Liver (tissue), 9 donors: Measurements from ENCODE around the gene FEZ2. TPM values are rescaled to one million over a fixed set of nuclear protein-coding genes. Genes with fewer than 3 reads are reported as not detected.

Experiments
- DNase-seq: peaks from one replicate; pipeline ENCODE4 v3.0.0-alpha.2; 2017; ENCODE audit warnings: low spot score
- H3K27ac ChIP-seq, 2 donors: one replicate each; pipeline ENCODE4 v1.7.0; 2013; ENCODE audit warnings: inconsistent platforms in 2 of 2, low read length in 2 of 2, control low read depth in 1 of 2, low read depth in 1 of 2, mild to moderate bottlenecking in 1 of 2
- H3K27me3 ChIP-seq, 4 donors: one replicate each; pipeline versions ENCODE4 v1.6.1 to v1.7.0; 2013; ENCODE audit warnings: low read length in 3 of 4, inconsistent platforms in 1 of 4, mild to moderate bottlenecking in 1 of 4, moderate library complexity in 1 of 4; ENCODE audit not compliant: control insufficient read depth in 4 of 4, insufficient read depth in 4 of 4
- H3K36me3 ChIP-seq, 4 donors: one replicate each; pipeline versions ENCODE4 v1.6.1 to v1.7.0; 2013; ENCODE audit warnings: low read length in 3 of 4, mild to moderate bottlenecking in 3 of 4, low read depth in 1 of 4, moderate library complexity in 1 of 4; ENCODE audit not compliant: control insufficient read depth in 4 of 4, insufficient read depth in 3 of 4
- H3K4me1 ChIP-seq, 4 donors: one replicate each; pipeline versions ENCODE4 v1.6.1 to v1.7.0; 2013; ENCODE audit warnings: low read length in 3 of 4, mild to moderate bottlenecking in 3 of 4, moderate library complexity in 1 of 4; ENCODE audit not compliant: control insufficient read depth in 4 of 4, insufficient read depth in 4 of 4
- H3K4me3 ChIP-seq, 3 donors: one replicate each; pipeline versions ENCODE4 v1.6.1 to v1.7.0; 2013; ENCODE audit warnings: low read length in 3 of 3, control low read depth in 1 of 3, low read depth in 1 of 3, mild to moderate bottlenecking in 1 of 3
- H3K9ac ChIP-seq, 2 donors: one replicate each; pipeline ENCODE4 v1.7.0; 2013; ENCODE audit warnings: low read length in 2 of 2, mild to moderate bottlenecking in 2 of 2, moderate library complexity in 2 of 2, control low read depth in 1 of 2, low read depth in 1 of 2
- H3K9me3 ChIP-seq, 4 donors: one replicate each; pipeline versions ENCODE4 v1.6.1 to v1.7.0; 2013; ENCODE audit warnings: low read length in 3 of 4; ENCODE audit not compliant: control insufficient read depth in 4 of 4
- FOXA1 ChIP-seq: IDR thresholded peaks from 2 replicates; pipeline ENCODE4 v1.6.1; 2016; ENCODE audit warnings: antibody characterized with exemption
- FOXA2 ChIP-seq: IDR thresholded peaks from 2 replicates; pipeline ENCODE4 v1.6.1; 2016; ENCODE audit warnings: antibody characterized with exemption
- HNF4A ChIP-seq, 2 donors: conservative IDR thresholded peaks; 2 replicates each; pipeline ENCODE4 v1.6.1; 2016; ENCODE audit warnings: antibody characterized with exemption in 2 of 2, mild to moderate bottlenecking in 2 of 2
- HNF4G ChIP-seq: IDR thresholded peaks from 2 replicates; pipeline ENCODE4 v1.6.1; 2016; ENCODE audit warnings: antibody characterized with exemption
- JUND ChIP-seq, 2 donors: IDR thresholded peaks; 2 replicates each; pipeline ENCODE4 v1.6.1; 2016; ENCODE audit warnings: antibody characterized with exemption in 2 of 2
- NR2F2 ChIP-seq: IDR thresholded peaks from 2 replicates; pipeline ENCODE4 v1.6.1; 2016; ENCODE audit warnings: antibody characterized with exemption
- RAD21 ChIP-seq, 2 donors: IDR thresholded peaks; 2 replicates each; pipeline ENCODE4 v1.6.1; 2016; ENCODE audit warnings: antibody characterized with exemption in 2 of 2, mild to moderate bottlenecking in 2 of 2
- RXRA ChIP-seq, 2 donors: IDR thresholded peaks; 2 replicates each; pipeline ENCODE4 v1.6.1; 2017 to 2018; ENCODE audit warnings: antibody characterized with exemption in 2 of 2, mild to moderate bottlenecking in 1 of 2
- SP1 ChIP-seq: IDR thresholded peaks from 2 replicates; pipeline ENCODE4 v1.6.1; 2018; ENCODE audit warnings: antibody characterized with exemption, mild to moderate bottlenecking
- TAF1 ChIP-seq: conservative IDR thresholded peaks from 2 replicates; pipeline ENCODE4 v1.6.1; 2016; ENCODE audit warnings: antibody characterized with exemption, mild to moderate bottlenecking
- WGBS: extraction: QIAGEN DNeasy Blood & Tissue Kit; methylation state at CpG from one replicate; pipeline ENCODE4 v1.1.7; 2013; 5-methylcytosine and 5-hydroxymethylcytosine counted together
- polyA plus RNA-seq, 2 donors: library from polyadenylated mRNA; stranded (reverse) in 1 of 2; unstranded in 1 of 2; fragments of 200-250 nt in 1 of 2; fragments of >200 nt in 1 of 2; fragmentation: Nextera tagmentation in 1 of 2; extraction: Ambion mirVana in 1 of 2; gene quantifications; one replicate each; pipeline versions ENCODE4 v1.2.1 to v1.2.3, GENCODE V29; 2013 to 2015
- total RNA-seq, 2 donors: library from RNA; depleted of rRNA; stranded (reverse); fragments of >200 nt; gene quantifications; one replicate each; pipeline ENCODE4 v1.2.3, GENCODE V29; 2014
- TF ChIP-seq, protein P1 (sequence below): IDR thresholded peaks from 2 replicates; pipeline ENCODE4 v1.6.1; 2016; ENCODE audit warnings: antibody characterized with exemption
- TF ChIP-seq, protein P2 (sequence below): fragments of 150-350 bp; IDR thresholded peaks from 2 replicates; pipeline ENCODE4 v1.5.1; 2017; ENCODE audit warnings: improper control_type of control experiment, low read depth, low read length; ENCODE audit not compliant: missing input control
- TF ChIP-seq, protein P3 (sequence below): IDR thresholded peaks from 2 replicates; pipeline ENCODE4 v1.6.1; 2016; ENCODE audit warnings: antibody characterized with exemption
- TF ChIP-seq, protein P4 (sequence below): IDR thresholded peaks from 2 replicates; pipeline ENCODE4 v1.6.1; 2016; ENCODE audit warnings: antibody characterized with exemption, mild to moderate bottlenecking
- TF ChIP-seq, protein P5 (sequence below): IDR thresholded peaks from 2 replicates; pipeline ENCODE4 v1.6.1; 2016; ENCODE audit warnings: antibody characterized with exemption
- donor health status: healthy.
- donor health status: healthy.
- donor health status: healthy.
- donor health status: healthy.
- donor health status: healthy.

FEZ2 gene
- total and polyA plus RNA-seq, 4 donors = 11.9 to 16.1 (median 14.1) TPM

DNA sequence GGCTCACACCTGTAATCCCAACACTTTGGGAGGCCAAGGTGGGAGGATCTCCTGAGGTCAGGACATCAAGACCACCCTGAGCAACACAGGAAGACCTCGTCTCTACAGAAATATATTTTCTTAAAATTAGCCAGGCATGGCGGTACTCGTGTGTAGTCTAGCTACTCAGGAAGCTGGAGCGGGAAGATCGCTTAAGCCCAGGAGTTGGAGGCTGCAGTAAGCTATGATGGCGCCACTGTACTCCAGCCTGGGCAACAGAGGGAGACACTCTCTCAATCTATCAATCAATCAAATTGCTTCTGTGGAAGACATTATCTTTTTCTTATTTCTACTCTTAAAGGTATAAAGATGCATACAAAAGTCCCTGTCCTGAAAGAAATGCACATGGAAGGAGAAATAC is 11.3 kb downstream of the FEZ2 start:
- Histone ChIP-seq H3K4me3 (no peak overlapping the region), H3K9me3 (no peaks in the 10 kb centered on the region), H3K4me1 (no peaks in the 10 kb centered on the region), H3K27me3 (no peaks in the 10 kb centered on the region), H3K36me3 (peaks cover 5 to 19% (median 9%) of the 10 kb centered on the region in 4 donors), H3K9ac (no peak overlapping the region), H3K27ac (no peak overlapping the region)
- TF ChIP-seq, protein P1, sequence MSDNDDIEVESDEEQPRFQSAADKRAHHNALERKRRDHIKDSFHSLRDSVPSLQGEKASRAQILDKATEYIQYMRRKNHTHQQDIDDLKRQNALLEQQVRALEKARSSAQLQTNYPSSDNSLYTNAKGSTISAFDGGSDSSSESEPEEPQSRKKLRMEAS = no peak
- TF ChIP-seq FOXA1 (no peak), TAF1 (no peak), HNF4A (conservative IDR thresholded peaks at IDR 0.05) (no peak), JUND (IDR thresholded peaks at IDR 0.05) (no peak), RXRA (IDR thresholded peaks at IDR 0.05) (no peak), NR2F2 (no peak), HNF4G (no peak), SP1 (no peak), RAD21 (IDR thresholded peaks at IDR 0.05) (no peak)
- TF ChIP-seq, protein P2, sequence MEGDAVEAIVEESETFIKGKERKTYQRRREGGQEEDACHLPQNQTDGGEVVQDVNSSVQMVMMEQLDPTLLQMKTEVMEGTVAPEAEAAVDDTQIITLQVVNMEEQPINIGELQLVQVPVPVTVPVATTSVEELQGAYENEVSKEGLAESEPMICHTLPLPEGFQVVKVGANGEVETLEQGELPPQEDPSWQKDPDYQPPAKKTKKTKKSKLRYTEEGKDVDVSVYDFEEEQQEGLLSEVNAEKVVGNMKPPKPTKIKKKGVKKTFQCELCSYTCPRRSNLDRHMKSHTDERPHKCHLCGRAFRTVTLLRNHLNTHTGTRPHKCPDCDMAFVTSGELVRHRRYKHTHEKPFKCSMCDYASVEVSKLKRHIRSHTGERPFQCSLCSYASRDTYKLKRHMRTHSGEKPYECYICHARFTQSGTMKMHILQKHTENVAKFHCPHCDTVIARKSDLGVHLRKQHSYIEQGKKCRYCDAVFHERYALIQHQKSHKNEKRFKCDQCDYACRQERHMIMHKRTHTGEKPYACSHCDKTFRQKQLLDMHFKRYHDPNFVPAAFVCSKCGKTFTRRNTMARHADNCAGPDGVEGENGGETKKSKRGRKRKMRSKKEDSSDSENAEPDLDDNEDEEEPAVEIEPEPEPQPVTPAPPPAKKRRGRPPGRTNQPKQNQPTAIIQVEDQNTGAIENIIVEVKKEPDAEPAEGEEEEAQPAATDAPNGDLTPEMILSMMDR = no peak
- TF ChIP-seq, protein P3, sequence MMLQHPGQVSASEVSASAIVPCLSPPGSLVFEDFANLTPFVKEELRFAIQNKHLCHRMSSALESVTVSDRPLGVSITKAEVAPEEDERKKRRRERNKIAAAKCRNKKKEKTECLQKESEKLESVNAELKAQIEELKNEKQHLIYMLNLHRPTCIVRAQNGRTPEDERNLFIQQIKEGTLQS = no peak
- TF ChIP-seq, protein P4, sequence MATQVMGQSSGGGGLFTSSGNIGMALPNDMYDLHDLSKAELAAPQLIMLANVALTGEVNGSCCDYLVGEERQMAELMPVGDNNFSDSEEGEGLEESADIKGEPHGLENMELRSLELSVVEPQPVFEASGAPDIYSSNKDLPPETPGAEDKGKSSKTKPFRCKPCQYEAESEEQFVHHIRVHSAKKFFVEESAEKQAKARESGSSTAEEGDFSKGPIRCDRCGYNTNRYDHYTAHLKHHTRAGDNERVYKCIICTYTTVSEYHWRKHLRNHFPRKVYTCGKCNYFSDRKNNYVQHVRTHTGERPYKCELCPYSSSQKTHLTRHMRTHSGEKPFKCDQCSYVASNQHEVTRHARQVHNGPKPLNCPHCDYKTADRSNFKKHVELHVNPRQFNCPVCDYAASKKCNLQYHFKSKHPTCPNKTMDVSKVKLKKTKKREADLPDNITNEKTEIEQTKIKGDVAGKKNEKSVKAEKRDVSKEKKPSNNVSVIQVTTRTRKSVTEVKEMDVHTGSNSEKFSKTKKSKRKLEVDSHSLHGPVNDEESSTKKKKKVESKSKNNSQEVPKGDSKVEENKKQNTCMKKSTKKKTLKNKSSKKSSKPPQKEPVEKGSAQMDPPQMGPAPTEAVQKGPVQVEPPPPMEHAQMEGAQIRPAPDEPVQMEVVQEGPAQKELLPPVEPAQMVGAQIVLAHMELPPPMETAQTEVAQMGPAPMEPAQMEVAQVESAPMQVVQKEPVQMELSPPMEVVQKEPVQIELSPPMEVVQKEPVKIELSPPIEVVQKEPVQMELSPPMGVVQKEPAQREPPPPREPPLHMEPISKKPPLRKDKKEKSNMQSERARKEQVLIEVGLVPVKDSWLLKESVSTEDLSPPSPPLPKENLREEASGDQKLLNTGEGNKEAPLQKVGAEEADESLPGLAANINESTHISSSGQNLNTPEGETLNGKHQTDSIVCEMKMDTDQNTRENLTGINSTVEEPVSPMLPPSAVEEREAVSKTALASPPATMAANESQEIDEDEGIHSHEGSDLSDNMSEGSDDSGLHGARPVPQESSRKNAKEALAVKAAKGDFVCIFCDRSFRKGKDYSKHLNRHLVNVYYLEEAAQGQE = no peak
- WGBS = 98% methylated on average over 6 of the region's 6 CpGs
- DNase-seq = no peak

DNA sequence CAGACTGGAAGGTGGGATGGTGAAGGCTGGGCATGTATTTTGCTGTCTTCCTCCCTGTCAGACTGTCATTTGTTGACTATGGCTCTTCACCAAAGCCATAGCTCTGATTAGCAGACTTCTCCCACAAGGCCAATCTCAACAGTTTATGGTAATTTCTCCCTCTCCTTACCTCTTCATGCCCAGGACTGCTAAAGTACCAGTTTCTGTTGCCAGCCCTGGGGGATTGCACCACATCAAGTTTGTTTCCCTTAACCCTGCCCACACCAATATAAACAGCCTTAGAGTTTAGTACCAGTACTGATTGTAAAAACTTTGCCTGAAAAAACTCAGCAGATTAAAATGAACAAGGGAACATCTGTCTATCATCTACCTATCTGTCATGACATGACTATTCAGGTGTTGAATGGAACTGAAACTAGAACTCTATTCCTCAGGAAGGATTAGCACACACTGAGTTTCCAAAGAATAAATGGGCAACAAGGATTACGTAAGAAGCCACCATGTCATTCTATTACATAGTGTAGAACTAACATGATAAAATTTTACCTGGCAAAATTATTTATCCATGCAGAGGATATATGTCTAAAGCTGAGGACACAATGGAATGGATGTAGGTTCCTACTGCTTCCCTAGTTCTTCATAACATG is 13.7 kb downstream of the FEZ2 start:
- no peak for DNase-seq
- H3K9ac ChIP-seq = no peak overlapping the region
- peaks cover 8 to 32% (median 15%) of the 10 kb centered on the region in 4 donors for H3K36me3 ChIP-seq
- no peaks in the 10 kb centered on the region for H3K4me1 ChIP-seq
- 95% methylated on average over 1 of the region's 1 CpG for WGBS
- H3K27me3 ChIP-seq = no peaks in the 10 kb centered on the region
- no peaks in the 10 kb centered on the region for H3K9me3 ChIP-seq
- no peak overlapping the region for H3K4me3 ChIP-seq
- H3K27ac ChIP-seq = no peak overlapping the region
- TF ChIP-seq, protein P5, sequence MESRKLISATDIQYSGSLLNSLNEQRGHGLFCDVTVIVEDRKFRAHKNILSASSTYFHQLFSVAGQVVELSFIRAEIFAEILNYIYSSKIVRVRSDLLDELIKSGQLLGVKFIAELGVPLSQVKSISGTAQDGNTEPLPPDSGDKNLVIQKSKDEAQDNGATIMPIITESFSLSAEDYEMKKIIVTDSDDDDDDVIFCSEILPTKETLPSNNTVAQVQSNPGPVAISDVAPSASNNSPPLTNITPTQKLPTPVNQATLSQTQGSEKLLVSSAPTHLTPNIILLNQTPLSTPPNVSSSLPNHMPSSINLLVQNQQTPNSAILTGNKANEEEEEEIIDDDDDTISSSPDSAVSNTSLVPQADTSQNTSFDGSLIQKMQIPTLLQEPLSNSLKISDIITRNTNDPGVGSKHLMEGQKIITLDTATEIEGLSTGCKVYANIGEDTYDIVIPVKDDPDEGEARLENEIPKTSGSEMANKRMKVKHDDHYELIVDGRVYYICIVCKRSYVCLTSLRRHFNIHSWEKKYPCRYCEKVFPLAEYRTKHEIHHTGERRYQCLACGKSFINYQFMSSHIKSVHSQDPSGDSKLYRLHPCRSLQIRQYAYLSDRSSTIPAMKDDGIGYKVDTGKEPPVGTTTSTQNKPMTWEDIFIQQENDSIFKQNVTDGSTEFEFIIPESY = no peak
- TF ChIP-seq FOXA2 (no peak), TAF1 (no peak), HNF4G (no peak), SP1 (no peak), RXRA (IDR thresholded peaks at IDR 0.05) (no peak), JUND (IDR thresholded peaks at IDR 0.05) (no peak)
- TF ChIP-seq, protein P2 = no peak
- TF ChIP-seq, protein P1 = no peak
- TF ChIP-seq, protein P4 = no peak
- TF ChIP-seq, protein P3 = no peak
